Activated naive CD8-positive, alpha-beta T cell treated with anti-CD3 and anti-CD28 coated beads, Interleukin-2, amount 50 U/mL, for 24 hours (primary cell): ENCODE data around the gene CTNNAL1.
"Not testable (repeated sequence)": the region's sequence is repeated elsewhere in the genome, so short reads cannot be mapped to it uniquely, and the experiment has no call there.

Experiments used
- ATAC-seq: fragments of 150-1000 bp; cut with Tn5 transposase; one replicate; pipeline ENCODE4 v1.10.0; 2021
- DNase-seq: peaks from one replicate; pipeline ENCODE4 v3.0.0; 2021
- H3K27ac Mint-ChIP-seq: one replicate; pipeline ENCODE4 v1.8.0; 2021; ENCODE audit warnings: mild to moderate bottlenecking, mixed read lengths
- H3K27me3 Mint-ChIP-seq: one replicate; pipeline ENCODE4 v1.8.0; 2021; ENCODE audit warnings: mixed read lengths
- H3K36me3 Mint-ChIP-seq: one replicate; pipeline ENCODE4 v1.8.0; 2021; ENCODE audit warnings: low read depth, mixed read lengths
- H3K4me1 Mint-ChIP-seq: one replicate; pipeline ENCODE4 v1.8.0; 2021; ENCODE audit warnings: mixed read lengths
- H3K4me3 Mint-ChIP-seq: one replicate; pipeline ENCODE4 v1.8.0; 2021; ENCODE audit warnings: mild to moderate bottlenecking, moderate library complexity, mixed read lengths
- H3K9me3 Mint-ChIP-seq: one replicate; pipeline ENCODE4 v1.8.0; 2021; ENCODE audit warnings: mixed read lengths

The CTNNAL1 gene

DNA sequence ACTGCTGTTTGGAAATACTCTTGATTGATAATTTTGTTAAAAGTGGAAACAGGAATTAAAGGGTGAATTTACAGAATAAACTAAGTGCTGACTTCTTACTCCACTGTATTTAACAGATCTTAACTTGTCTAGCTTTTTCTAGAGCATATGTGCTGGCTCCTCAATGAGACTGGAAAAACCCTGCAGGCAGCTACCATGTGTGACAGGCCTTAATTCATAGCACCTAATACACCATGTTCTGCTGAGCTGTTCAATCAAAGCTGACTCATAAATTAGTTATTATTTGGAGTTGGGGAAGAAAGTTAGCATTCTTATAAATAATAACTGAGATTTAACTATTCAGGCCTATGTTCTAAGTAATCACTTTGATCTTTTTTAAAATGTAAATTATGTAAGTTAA, 29.4 kb downstream of the CTNNAL1 start:
- no peak overlapping the region for H3K4me3 Mint-ChIP-seq
- H3K27me3 Mint-ChIP-seq = no peaks in the 10 kb centered on the region
- ATAC-seq (no peak), DNase-seq (no peak)
- no peaks in the 10 kb centered on the region for H3K9me3 Mint-ChIP-seq
- H3K27ac Mint-ChIP-seq = no peak overlapping the region
- H3K4me1 Mint-ChIP-seq = no peaks in the 10 kb centered on the region
- peaks cover 5% of the 10 kb centered on the region for H3K36me3 Mint-ChIP-seq

DNA sequence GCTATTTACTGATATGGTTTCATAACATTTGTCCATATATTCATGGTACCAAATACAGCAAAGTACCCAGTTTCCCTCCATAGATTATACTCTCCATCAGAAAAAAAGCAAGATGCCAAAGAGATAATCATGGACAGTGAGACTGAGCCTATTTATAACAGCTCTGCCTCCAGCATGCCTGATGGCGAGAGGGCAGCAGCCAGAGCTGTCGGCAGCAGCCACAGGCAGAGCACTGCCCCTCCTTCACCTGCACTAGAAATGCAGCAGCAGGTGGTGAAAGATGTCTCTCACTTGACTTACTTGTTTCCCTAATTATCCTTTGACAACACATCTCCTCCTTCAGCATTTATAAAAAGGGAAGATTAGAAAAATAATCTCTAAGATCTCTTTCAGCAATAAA, 32.4 kb downstream of the CTNNAL1 start:
- H3K4me3 Mint-ChIP-seq = no peak overlapping the region
- H3K4me1 Mint-ChIP-seq = no peaks in the 10 kb centered on the region
- no peaks in the 10 kb centered on the region for H3K27me3 Mint-ChIP-seq
- no peaks in the 10 kb centered on the region for H3K9me3 Mint-ChIP-seq
- ATAC-seq = no peak
- DNase-seq = no peak
- H3K36me3 Mint-ChIP-seq = peaks cover 4% of the 10 kb centered on the region
- no peak overlapping the region for H3K27ac Mint-ChIP-seq

DNA sequence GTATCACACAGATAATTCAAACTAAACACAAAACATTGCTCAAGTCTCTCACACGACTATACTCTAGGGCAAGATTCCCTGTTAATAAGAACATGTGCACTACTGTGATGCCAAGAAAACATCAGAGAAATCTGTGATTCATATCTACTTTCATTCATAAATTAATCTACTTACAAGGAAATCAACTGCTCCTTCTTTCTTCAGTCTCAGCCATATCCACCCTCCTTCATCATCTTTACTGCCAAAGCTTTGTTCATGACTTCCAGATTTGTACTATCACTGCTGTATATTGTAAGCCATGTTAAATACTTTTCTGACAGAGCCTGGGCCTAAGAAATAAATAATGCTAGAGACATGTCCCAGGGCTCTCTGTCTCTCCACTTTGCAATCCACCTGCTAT, 35.1 kb downstream of the CTNNAL1 start:
- peaks cover 4% of the 10 kb centered on the region for H3K36me3 Mint-ChIP-seq

GRCh38 chr9:108973895-108974294, 39.4 kb downstream of the CTNNAL1 start:
- no peak for ATAC-seq
- Mint-ChIP-seq H3K27me3 (no peaks in the 10 kb centered on the region), H3K9me3 (peaks cover 5% of the 10 kb centered on the region), H3K4me1 (no peaks in the 10 kb centered on the region), H3K4me3 (no peak overlapping the region), H3K36me3 (peaks cover 17% of the 10 kb centered on the region), H3K27ac (no peak overlapping the region)
- no peak for DNase-seq

More for the DNA sequence above, 35.1 kb downstream of the CTNNAL1 start:
- no peak for DNase-seq
- Mint-ChIP-seq H3K4me1 (no peaks in the 10 kb centered on the region), H3K27ac (no peak overlapping the region), H3K4me3 (no peak overlapping the region), H3K27me3 (no peaks in the 10 kb centered on the region), H3K9me3 (no peaks in the 10 kb centered on the region)
- ATAC-seq = no peak

DNA sequence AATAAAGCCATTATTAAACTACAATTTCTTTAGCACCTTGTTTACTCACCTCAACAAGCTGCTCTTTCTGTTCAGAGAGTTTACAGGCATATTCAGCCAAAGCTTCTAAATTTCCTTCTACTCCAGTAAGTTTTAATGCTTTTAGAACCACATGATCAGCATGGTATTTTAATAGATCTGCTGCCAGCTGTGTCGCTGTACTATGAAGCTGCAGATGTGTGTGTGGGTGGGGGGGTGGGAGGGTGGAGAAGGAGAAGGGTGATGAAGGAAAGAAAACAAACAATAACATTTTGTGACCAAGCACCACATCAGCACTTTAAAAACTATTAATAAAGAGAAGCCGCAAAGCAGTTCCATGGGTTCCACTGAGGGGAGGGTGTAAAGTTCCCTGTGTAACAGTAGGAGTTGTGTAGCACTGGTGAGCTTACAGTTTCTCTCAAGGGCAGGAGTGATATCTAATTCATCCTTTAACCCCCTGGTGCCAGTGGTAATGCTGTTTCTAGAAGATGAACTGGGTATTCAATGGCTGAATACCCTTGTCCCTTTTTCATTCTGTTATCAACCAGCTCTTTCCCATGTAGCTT, 40.6 kb downstream of the CTNNAL1 start:
- no peak overlapping the region for H3K4me3 Mint-ChIP-seq
- DNase-seq = no peak
- no peaks in the 10 kb centered on the region for H3K27me3 Mint-ChIP-seq
- no peak overlapping the region for H3K27ac Mint-ChIP-seq
- H3K9me3 Mint-ChIP-seq = peaks cover 5% of the 10 kb centered on the region
- ATAC-seq = no peak
- peaks cover 14% of the 10 kb centered on the region for H3K36me3 Mint-ChIP-seq
- H3K4me1 Mint-ChIP-seq = no peaks in the 10 kb centered on the region

GRCh38 chr9:108972186-108972585, 41.1 kb downstream of the CTNNAL1 start:
- ATAC-seq (no peak), DNase-seq (no peak)
- no peaks in the 10 kb centered on the region for H3K27me3 Mint-ChIP-seq
- H3K9me3 Mint-ChIP-seq = peaks cover 5% of the 10 kb centered on the region
- no peaks in the 10 kb centered on the region for H3K4me1 Mint-ChIP-seq
- H3K36me3 Mint-ChIP-seq = peaks cover 14% of the 10 kb centered on the region
- H3K27ac Mint-ChIP-seq = no peak overlapping the region
- no peak overlapping the region for H3K4me3 Mint-ChIP-seq

DNA sequence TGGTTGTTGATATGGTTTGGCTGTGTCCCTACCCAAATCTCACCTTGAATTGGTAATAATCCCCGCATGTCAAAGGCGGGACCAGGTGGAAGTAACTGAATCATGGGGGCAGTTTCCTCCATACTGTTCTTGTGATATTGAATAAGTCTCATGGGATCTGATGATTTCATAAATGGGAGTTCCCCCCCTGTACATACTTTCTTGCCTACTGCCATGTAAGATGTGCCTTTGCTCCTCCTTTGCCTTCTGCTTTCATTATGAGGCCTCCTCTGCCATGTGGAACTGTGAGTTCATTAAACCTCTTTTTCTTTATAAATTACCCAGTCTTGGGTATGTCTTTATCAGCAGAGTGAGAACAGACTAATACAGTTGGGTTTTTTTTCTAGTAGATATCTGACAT, 41.9 kb downstream of the CTNNAL1 start:
- not testable (repeated sequence) for H3K9me3 Mint-ChIP-seq, H3K4me3 Mint-ChIP-seq, DNase-seq, H3K27me3 Mint-ChIP-seq, H3K4me1 Mint-ChIP-seq, ATAC-seq, H3K27ac Mint-ChIP-seq
- H3K36me3 Mint-ChIP-seq = peaks cover 14% of the 10 kb centered on the region

GRCh38 chr9:108967916-108968315, 45.4 kb downstream of the CTNNAL1 start:
- ATAC-seq (no peak), DNase-seq (no peak)
- Mint-ChIP-seq H3K27ac (no peak overlapping the region), H3K9me3 (peaks cover 5% of the 10 kb centered on the region), H3K36me3 (peaks cover 18% of the 10 kb centered on the region), H3K4me1 (no peaks in the 10 kb centered on the region), H3K4me3 (no peak overlapping the region), H3K27me3 (no peaks in the 10 kb centered on the region)

DNA sequence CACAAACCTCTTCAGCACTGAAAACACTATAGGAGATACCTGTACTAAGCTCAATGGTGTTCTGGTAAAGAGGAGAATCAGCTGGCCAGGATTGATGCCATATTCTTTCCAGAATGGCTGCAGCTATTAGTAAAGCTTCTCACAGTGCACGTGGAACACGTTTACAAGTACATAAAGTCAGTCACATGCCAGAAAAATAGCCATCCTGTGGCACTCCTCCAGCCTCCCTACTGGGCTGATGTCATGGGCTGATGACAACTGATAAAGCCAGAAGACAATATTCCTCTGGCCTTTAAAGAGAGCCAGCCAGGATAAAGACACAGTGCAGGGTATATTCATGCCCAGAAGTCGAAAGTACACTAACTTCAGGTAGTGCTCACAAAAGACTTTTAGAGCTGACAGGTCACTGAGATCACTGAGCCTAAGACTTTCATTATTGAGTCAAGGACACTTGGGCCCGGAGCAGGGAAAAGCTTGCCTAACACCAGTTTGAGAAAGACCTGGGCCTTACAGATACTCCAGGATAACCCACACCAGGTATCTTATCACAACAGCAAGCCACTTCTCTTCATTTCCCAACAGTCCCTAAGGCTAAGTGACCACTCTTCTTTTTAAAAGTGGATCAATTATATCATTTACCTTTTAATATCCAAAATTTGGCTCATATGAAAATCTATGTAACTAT, 49.7 kb downstream of the CTNNAL1 start:
- Mint-ChIP-seq H3K27me3 (no peaks in the 10 kb centered on the region), H3K9me3 (no peaks in the 10 kb centered on the region), H3K4me1 (no peaks in the 10 kb centered on the region), H3K36me3 (peaks cover 3% of the 10 kb centered on the region), H3K27ac (no peak overlapping the region), H3K4me3 (no peak overlapping the region)
- ATAC-seq (no peak), DNase-seq (no peak)

DNA sequence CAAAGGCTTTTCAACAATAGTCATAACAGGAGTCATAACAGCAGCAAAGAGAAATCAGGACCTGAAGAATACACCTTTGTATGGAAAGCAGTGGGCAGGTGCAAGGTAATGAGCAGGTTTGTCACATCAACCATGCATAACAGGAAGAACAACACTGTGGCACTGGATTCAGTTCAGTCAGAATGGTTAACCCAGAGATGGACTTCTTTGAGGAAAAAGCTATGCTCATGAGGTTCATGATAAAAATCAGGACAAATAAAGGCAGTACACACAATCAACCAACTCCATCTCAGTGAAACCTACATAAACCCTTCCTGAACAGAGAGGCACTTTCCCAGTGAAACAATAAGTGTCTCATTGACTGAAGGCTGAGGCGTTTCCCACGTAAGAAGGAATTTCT, 52.1 kb downstream of the CTNNAL1 start:
- Mint-ChIP-seq H3K27ac (no peak overlapping the region), H3K27me3 (no peaks in the 10 kb centered on the region), H3K9me3 (no peaks in the 10 kb centered on the region), H3K4me1 (no peaks in the 10 kb centered on the region), H3K4me3 (no peak overlapping the region), H3K36me3 (peaks cover 5% of the 10 kb centered on the region)
- no peak for DNase-seq
- ATAC-seq = no peak

- Mint-ChIP-seq H3K4me3 (no peak overlapping the region), H3K9me3 (no peaks in the 10 kb centered on the region), H3K4me1 (no peaks in the 10 kb centered on the region), H3K27ac (no peak overlapping the region), H3K27me3 (no peaks in the 10 kb centered on the region), H3K36me3 (peaks cover 5% of the 10 kb centered on the region)
- ATAC-seq (no peak), DNase-seq (no peak)
Measured at GRCh38 chr9:108960331-108960730, 53.0 kb downstream of the CTNNAL1 start.

DNA sequence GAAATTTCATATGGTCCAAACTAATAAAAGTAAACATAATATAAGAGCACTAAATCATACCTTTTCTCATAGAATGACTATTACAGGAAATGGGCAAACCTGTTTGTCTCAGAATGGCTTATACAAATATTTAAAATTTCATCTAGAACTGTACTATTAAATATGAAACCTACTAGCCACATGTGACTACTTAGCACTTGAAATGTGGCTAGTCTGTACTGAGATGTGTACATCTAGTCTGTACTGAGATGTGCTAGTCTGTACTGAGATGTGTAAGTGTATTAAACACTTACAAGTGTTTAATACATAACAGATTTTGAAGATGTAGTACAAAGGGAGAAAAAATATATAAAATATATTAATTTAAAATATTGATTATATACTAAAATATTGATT, 56.7 kb downstream of the CTNNAL1 start:
- no peaks in the 10 kb centered on the region for H3K27me3 Mint-ChIP-seq
- H3K9me3 Mint-ChIP-seq = no peaks in the 10 kb centered on the region
- no peak for ATAC-seq
- H3K36me3 Mint-ChIP-seq = peaks cover 2% of the 10 kb centered on the region
- no peaks in the 10 kb centered on the region for H3K4me1 Mint-ChIP-seq
- no peak overlapping the region for H3K4me3 Mint-ChIP-seq
- H3K27ac Mint-ChIP-seq = no peak overlapping the region
- no peak for DNase-seq

DNA sequence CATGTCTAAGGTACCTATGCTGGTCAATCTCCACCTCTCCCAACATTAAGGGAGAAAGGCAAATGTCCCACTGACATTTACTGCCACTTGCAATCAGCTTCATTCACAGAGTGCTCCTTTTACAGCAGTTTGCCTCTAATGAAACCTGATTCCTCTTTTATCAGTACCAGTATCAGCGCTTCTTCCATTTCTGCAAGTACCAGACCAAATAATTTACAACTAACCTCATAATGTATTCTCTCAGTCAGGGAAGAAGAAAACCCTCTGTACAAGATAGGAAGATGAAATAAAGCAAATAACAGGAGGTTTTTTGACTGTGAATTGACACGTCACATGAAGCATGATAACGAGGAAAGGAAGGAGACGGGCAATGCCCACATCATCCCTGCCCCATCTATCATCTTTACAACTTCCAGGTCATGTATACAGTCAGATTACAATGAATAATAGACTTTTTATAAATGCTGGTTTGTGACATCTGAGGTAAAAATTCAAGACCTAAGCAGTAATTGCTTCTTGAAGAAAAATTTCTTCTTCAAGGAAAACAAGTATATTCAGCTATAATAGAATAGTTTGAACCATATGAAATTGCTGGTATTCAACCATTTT, 57.2 kb downstream of the CTNNAL1 start:
- Mint-ChIP-seq H3K9me3 (no peaks in the 10 kb centered on the region), H3K4me3 (no peak overlapping the region), H3K36me3 (peaks cover 2% of the 10 kb centered on the region), H3K27me3 (no peaks in the 10 kb centered on the region), H3K4me1 (no peaks in the 10 kb centered on the region), H3K27ac (no peak overlapping the region)
- no peak for DNase-seq
- ATAC-seq = no peak

DNA sequence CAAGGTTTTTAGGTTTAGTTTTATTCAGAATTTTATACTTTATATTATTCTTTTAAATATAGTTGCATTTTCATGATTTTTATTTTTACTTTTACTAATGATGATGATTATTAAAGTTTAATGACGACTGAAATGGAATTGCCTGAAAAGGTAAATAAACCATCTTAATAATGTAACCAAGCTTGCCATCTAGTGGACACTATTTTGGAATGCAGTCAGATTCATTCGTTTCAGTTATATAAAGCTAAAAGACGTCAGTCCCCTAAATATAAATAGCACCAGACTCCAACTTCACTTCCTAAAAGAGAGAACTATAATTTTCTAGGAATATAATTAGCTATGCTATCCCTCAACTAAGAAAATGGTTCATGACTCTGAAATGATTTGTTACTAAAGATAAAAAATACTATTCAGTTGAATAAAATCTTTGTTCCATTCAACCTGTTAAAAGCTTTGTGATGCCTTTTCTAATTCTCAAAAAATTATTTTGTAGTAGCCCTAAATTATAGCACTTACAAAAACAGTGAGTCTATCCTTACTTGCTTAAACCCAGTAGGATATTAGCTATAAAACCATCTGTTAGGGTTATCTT, 59.2 kb downstream of the CTNNAL1 start:
- H3K27me3 Mint-ChIP-seq = no peaks in the 10 kb centered on the region
- no peaks in the 10 kb centered on the region for H3K4me1 Mint-ChIP-seq
- no peak overlapping the region for H3K27ac Mint-ChIP-seq
- H3K36me3 Mint-ChIP-seq = peaks cover 2% of the 10 kb centered on the region
- H3K9me3 Mint-ChIP-seq = no peaks in the 10 kb centered on the region
- no peak for DNase-seq
- H3K4me3 Mint-ChIP-seq = no peak overlapping the region
- no peak for ATAC-seq

GRCh38 chr9:108951578-108951977, 61.7 kb downstream of the CTNNAL1 start:
- Mint-ChIP-seq H3K36me3 (no peaks in the 10 kb centered on the region), H3K9me3 (no peaks in the 10 kb centered on the region), H3K4me3 (no peak overlapping the region), H3K4me1 (no peaks in the 10 kb centered on the region), H3K27ac (no peak overlapping the region), H3K27me3 (no peaks in the 10 kb centered on the region)
- DNase-seq (no peak), ATAC-seq (no peak)
